Cardiac muscle cell (in vitro differentiated cells and primary cell): Measurements from ENCODE around the gene OXCT1. TPM values are rescaled to one million over a fixed set of nuclear protein-coding genes. Genes with fewer than 3 reads are reported as not detected.

Source experiments
- DNase-seq, 2 donors: peaks; one replicate each; pipeline versions ENCODE4 v3.0.0 to v3.0.0-alpha.2; 2010 to 2017; ENCODE audit warnings: low read depth in 1 of 2, low spot score in 1 of 2
- H3K27ac ChIP-seq: fragments of 200-600 bp; sonication (generic); 2 replicates; pipeline ENCODE4 v1.5.1; 2016
- H3K27me3 ChIP-seq: fragments of 200-600 bp; sonication (generic); 2 replicates; pipeline ENCODE4 v1.6.0; 2016; ENCODE audit warnings: control low read depth
- H3K36me3 ChIP-seq: fragments of 200-600 bp; sonication (generic); 2 replicates; pipeline ENCODE4 v1.5.1; 2016; ENCODE audit warnings: control low read depth
- H3K4me1 ChIP-seq: fragments of 200-600 bp; sonication (generic); 2 replicates; pipeline ENCODE4 v1.8.1; 2017; ENCODE audit warnings: low read depth, mild to moderate bottlenecking, mixed run types
- H3K4me3 ChIP-seq: fragments of 200-600 bp; sonication (generic); 2 replicates; pipeline ENCODE4 v1.5.1; 2016; ENCODE audit warnings: mild to moderate bottlenecking
- H3K9me3 ChIP-seq: fragments of 200-600 bp; sonication (generic); 2 replicates; pipeline ENCODE4 v1.5.1; 2017; ENCODE audit warnings: low read depth, mild to moderate bottlenecking, control low read depth
- CTCF ChIP-seq: IDR thresholded peaks from 2 replicates; pipeline ENCODE4 v1.5.1; 2012; ENCODE audit warnings: low read depth, mild to moderate bottlenecking, low read length
- polyA plus RNA-seq: library from polyadenylated mRNA; unstranded; fragments of >200 nt; fragmentation: Nextera tagmentation; extraction: Ambion mirVana; gene quantifications from 2 replicates; pipeline ENCODE4 v1.2.1, GENCODE V29; 2016
- total RNA-seq: library from RNA; depleted of rRNA; stranded (reverse); fragments of >200 nt; gene quantifications from 2 replicates; pipeline ENCODE4 v1.2.3, GENCODE V29; 2016

Gene OXCT1
- total and polyA plus RNA-seq, 2 experiments from 2014 or later, result 54.8 to 55.8 TPM

- H3K9me3 ChIP-seq, result no peaks in the 10 kb centered on the region
- no peak for DNase-seq
- no peak overlapping the region for H3K4me3 ChIP-seq
- H3K27ac ChIP-seq, result peak overlapping the region; percentile 39
- H3K36me3 ChIP-seq, result peaks cover 5% of the 10 kb centered on the region
- no peak for TF ChIP-seq CTCF
- peaks cover 25% of the 10 kb centered on the region for H3K4me1 ChIP-seq
- no peaks in the 10 kb centered on the region for H3K27me3 ChIP-seq
Observed at GRCh38 chr5:41764650-41765049, 105.6 kb downstream of the OXCT1 start.

GRCh38 chr5:41763574-41763973 is 106.7 kb downstream of the OXCT1 start:
- Histone ChIP-seq H3K9me3 (no peaks in the 10 kb centered on the region), H3K36me3 (peaks cover 5% of the 10 kb centered on the region), H3K27ac (no peak overlapping the region), H3K4me1 (peaks cover 25% of the 10 kb centered on the region), H3K4me3 (no peak overlapping the region), H3K27me3 (no peaks in the 10 kb centered on the region)
- no peak for TF ChIP-seq CTCF
- DNase-seq, result peak in 1 of 2 donors; percentile 23

- Histone ChIP-seq H3K9me3 (no peaks in the 10 kb centered on the region), H3K27me3 (no peaks in the 10 kb centered on the region), H3K4me3 (no peak overlapping the region), H3K36me3 (peaks cover 5% of the 10 kb centered on the region), H3K4me1 (peaks cover 25% of the 10 kb centered on the region), H3K27ac (no peak overlapping the region)
- peak in 1 of 2 donors; percentile 74 for DNase-seq
- no peak for TF ChIP-seq CTCF
Observed at GRCh38 chr5:41763081-41763480, 107.1 kb downstream of the OXCT1 start.

- Histone ChIP-seq H3K4me1 (peaks cover 25% of the 10 kb centered on the region), H3K9me3 (no peaks in the 10 kb centered on the region), H3K27ac (no peak overlapping the region), H3K4me3 (no peak overlapping the region), H3K27me3 (no peaks in the 10 kb centered on the region), H3K36me3 (peaks cover 5% of the 10 kb centered on the region)
- no peak for TF ChIP-seq CTCF
- DNase-seq, result no peak
Observed at GRCh38 chr5:41762426-41762825, 107.8 kb downstream of the OXCT1 start.

- Histone ChIP-seq H3K36me3 (peaks cover 5% of the 10 kb centered on the region), H3K9me3 (no peaks in the 10 kb centered on the region), H3K27ac (no peak overlapping the region), H3K27me3 (no peaks in the 10 kb centered on the region), H3K4me1 (peaks cover 25% of the 10 kb centered on the region), H3K4me3 (no peak overlapping the region)
- DNase-seq, result no peak
- TF ChIP-seq CTCF, result no peak
Observed at GRCh38 chr5:41761663-41762062, 108.6 kb downstream of the OXCT1 start.

GRCh38 chr5:41755705-41756104 is 114.5 kb downstream of the OXCT1 start:
- Histone ChIP-seq H3K36me3 (no peaks in the 10 kb centered on the region), H3K4me3 (no peak overlapping the region), H3K9me3 (no peaks in the 10 kb centered on the region), H3K27me3 (no peaks in the 10 kb centered on the region), H3K4me1 (no peaks in the 10 kb centered on the region), H3K27ac (no peak overlapping the region)
- TF ChIP-seq CTCF, result no peak
- no peak for DNase-seq
